GM12878 (cell line): ENCODE data around the gene BDKRB2. TPM values are rescaled to one million over a fixed set of nuclear protein-coding genes. Genes with fewer than 3 reads are reported as not detected.

Experiments used
- ATAC-seq: fragments of 200-7000 bp; cut with Tn5 transposase; 3 replicates; pipeline ENCODE4 v1.9.1; 2020; ENCODE audit warnings: mild to moderate bottlenecking, moderate library complexity
- BruUV-seq: library from RNA; stranded (reverse); fragments of 400-500 nt; replicated peaks from 2 replicates; lab custom pipeline; 2021; lab: Mats Ljungman, UMichigan
- CTCF ChIA-PET: fragments of 300-600 bp; sonication (Branson Sonifier 250); formaldehyde crosslinking; extraction: SDS; loops from one replicate; lab custom pipeline; 2021; ENCODE audit warnings: inconsistent platforms; lab: Yijun Ruan, JAX
- POLR2A ChIA-PET: fragments of 350-600 bp; formaldehyde crosslinking; extraction: SDS; loops from one replicate; lab custom pipeline; 2021; ENCODE audit warnings: inconsistent platforms; lab: Charles Lee
- RAD21 ChIA-PET: fragments of 300-600 bp; sonication (Branson Sonifier 250); formaldehyde crosslinking; loops from one replicate; lab custom pipeline; 2023; ENCODE audit warnings: antibody characterized with exemption; ENCODE audit not compliant: unreplicated experiment; lab: Charles Lee
- SMC1A ChIA-PET: fragments of 300-600 bp; sonication (Branson Sonifier 250); formaldehyde crosslinking; loops from one replicate; lab custom pipeline; 2023; ENCODE audit not compliant: unreplicated experiment, uncharacterized antibody; lab: Charles Lee
- DNase-seq: peaks from one replicate; pipeline ENCODE4 v3.0.0-alpha.2; 2011; ENCODE audit warnings: low read depth, low spot score
- FAIRE-seq: peaks from 3 replicates; lab custom pipeline; 2011; peaks lifted over from hg19 to GRCh38; lab: Jason Lieb, UNC
- H2AFZ ChIP-seq: 2 replicates; pipeline ENCODE4 v1.6.0; 2011; ENCODE audit warnings: low read depth, low read length, control low read depth; ENCODE audit not compliant: control insufficient read depth
- H3K27ac ChIP-seq: 2 replicates; pipeline ENCODE4 v1.5.1; 2011; ENCODE audit warnings: control low read depth; ENCODE audit not compliant: control insufficient read depth, insufficient read depth
- H3K27me3 ChIP-seq, 2 experiments: replicated peaks in 1 of 2; 2 replicates each; pipeline versions ENCODE4 v1.6.0 to v1.6.1; 2011; ENCODE audit warnings: low read length in 1 of 2; ENCODE audit not compliant: control insufficient read depth in 2 of 2, insufficient read depth in 2 of 2
- H3K36me3 ChIP-seq, 2 experiments: 2 replicates each; pipeline ENCODE4 v1.5.1; 2011; ENCODE audit warnings: low read length in 1 of 2; ENCODE audit not compliant: control insufficient read depth in 2 of 2, insufficient read depth in 2 of 2
- H3K4me1 ChIP-seq: 2 replicates; pipeline ENCODE4 v1.6.1; 2011; ENCODE audit warnings: mild to moderate bottlenecking, low read length, moderate library complexity, mixed read lengths; ENCODE audit not compliant: control insufficient read depth, insufficient read depth
- H3K4me2 ChIP-seq: 2 replicates; pipeline ENCODE4 v1.6.0; 2011; ENCODE audit warnings: control low read depth; ENCODE audit not compliant: control insufficient read depth, insufficient read depth
- H3K4me3 ChIP-seq: fragments of 200-600 bp; sonication (generic); 2 replicates; pipeline ENCODE4 v1.5.1; 2016
- H3K79me2 ChIP-seq: 2 replicates; pipeline ENCODE4 v1.6.0; 2011; ENCODE audit warnings: low read length; ENCODE audit not compliant: control insufficient read depth, insufficient read depth
- H3K9ac ChIP-seq: 2 replicates; pipeline ENCODE4 v1.8.0; 2011; ENCODE audit warnings: low read length, control low read depth, mixed read lengths; ENCODE audit not compliant: control insufficient read depth, insufficient read depth
- H3K9me3 ChIP-seq: replicated peaks from 3 replicates; pipeline ENCODE4 v1.5.1; 2011; ENCODE audit warnings: mild to moderate bottlenecking, low read length; ENCODE audit not compliant: control insufficient read depth, insufficient read depth
- H4K20me1 ChIP-seq: 2 replicates; pipeline ENCODE4 v1.6.0; 2011; ENCODE audit not compliant: control insufficient read depth, insufficient read depth
- CBX3 ChIP-seq: fragments of 200-600 bp; sonication (generic); IDR thresholded peaks from 2 replicates; pipeline ENCODE4 v1.6.1; 2016; ENCODE audit warnings: low read depth, borderline replicate concordance
- DPF2 ChIP-seq: fragments of 450-650 bp; IDR thresholded peaks from 2 replicates; pipeline ENCODE4 v1.6.1; 2017; ENCODE audit warnings: mild to moderate bottlenecking
- ETV6 ChIP-seq, 2 experiments: fragments of 450-650 bp in 1 of 2; IDR thresholded peaks in 1 of 2; conservative IDR thresholded peaks in 1 of 2; 2 replicates each; pipeline ENCODE4 v1.6.1; 2014; ENCODE audit warnings: antibody characterized with exemption in 1 of 2, borderline replicate concordance in 1 of 2, low read depth in 1 of 2, mild to moderate bottlenecking in 1 of 2, moderate library complexity in 1 of 2
- FOS ChIP-seq: IDR thresholded peaks from 3 replicates; pipeline ENCODE4 v1.6.1; 2011; ENCODE audit warnings: borderline replicate concordance; ENCODE audit not compliant: insufficient read length; ENCODE audit errors: extremely low read depth
- HCFC1 ChIP-seq: fragments of 150-350 bp; IDR thresholded peaks from 2 replicates; pipeline ENCODE4 v1.6.1; 2014; ENCODE audit warnings: low read length
- MTA2 ChIP-seq: fragments of 450-650 bp; IDR thresholded peaks from 2 replicates; pipeline ENCODE4 v1.6.1; 2016; ENCODE audit warnings: low read depth, mild to moderate bottlenecking, moderate library complexity
- SREBF1 ChIP-seq: IDR thresholded peaks from 2 replicates; pipeline ENCODE4 v1.6.1; 2012; ENCODE audit warnings: mild to moderate bottlenecking, low read length
- TAF1 ChIP-seq: IDR thresholded peaks from 2 replicates; pipeline ENCODE4 v1.6.1; 2011; ENCODE audit warnings: mild to moderate bottlenecking, low read depth, low read length, borderline replicate concordance
- TCF3 ChIP-seq: IDR thresholded peaks from 2 replicates; pipeline ENCODE4 v1.6.1; 2012; ENCODE audit warnings: low read depth, mild to moderate bottlenecking, low read length, borderline replicate concordance; ENCODE audit not compliant: insufficient read depth
- TCF7 ChIP-seq: IDR thresholded peaks from 2 replicates; pipeline ENCODE4 v1.6.1; 2014; ENCODE audit warnings: antibody characterized with exemption, borderline replicate concordance
- WGBS: methylation state at CpG from one replicate; pipeline ENCODE4 v1.1.6; 2016; ENCODE audit warnings: low lambda C conversion rate; ENCODE audit not compliant: insufficient replicate concordance, insufficient coverage; ENCODE audit errors: missing lambda C conversion rate; 5-methylcytosine and 5-hydroxymethylcytosine counted together
- in situ Hi-C: fragments of 300-500 bp; cut with MboI; formaldehyde crosslinking; loops from 9 replicates; pipeline ENCODE4 v1.14.3; 2018; ENCODE audit warnings: mixed read lengths
- intact Hi-C: fragments of 100-400 bp; cut with micrococcal nuclease; formaldehyde crosslinking; loops from one replicate; pipeline ENCODE4 v1.14.2; 2022; ENCODE audit not compliant: unreplicated experiment
- polyA plus RNA-seq, 11 experiments: library from polyadenylated mRNA; depleted of rRNA in 4 of 11; unstranded in 6 of 11; stranded (reverse) in 5 of 11; fragments of >200 nt; fragmentation: Nextera tagmentation in 4 of 11; fragmentation: Illumina TruSeq in 1 of 11; extraction: Ambion mirVana in 4 of 11; extraction: Trizol in 1 of 11; gene quantifications; 1 replicate in 1 of 11; 2 replicates in 10 of 11; pipeline versions ENCODE4 v1.2.1 to v1.2.3, GENCODE V29; 2011 to 2016; ENCODE audit warnings: inconsistent platforms in 2 of 11, missing spikeins in 2 of 11, low read depth in 1 of 11
- total RNA-seq, 4 experiments: library from RNA; depleted of rRNA in 3 of 4; stranded (reverse); fragments of >200 nt in 3 of 4; fragmentation: Illumina TruSeq in 1 of 4; extraction: Trizol in 1 of 4; gene quantifications; 2 replicates each; pipeline versions ENCODE4 v1.2.1 to v1.2.3, GENCODE V29; 2013 to 2021
- TF ChIP-seq, protein P1 (sequence below): fragments of 450-650 bp; IDR thresholded peaks from 2 replicates; pipeline ENCODE4 v1.6.1; 2017; ENCODE audit warnings: mild to moderate bottlenecking, moderate library complexity
- TF ChIP-seq, protein P2 (sequence below): IDR thresholded peaks from 2 replicates; pipeline ENCODE4 v1.6.1; 2012; ENCODE audit warnings: mild to moderate bottlenecking, low read depth, low read length

BDKRB2 gene
- total and polyA plus RNA-seq, 10 of the 15 experiments (the other 5 are each of a cell fraction or from before 2014, with no cell fraction given): 0.08 TPM; not detected in 9

GRCh38 chr14:96184737-96185136 lies 19.9 kb upstream of the BDKRB2 start:
- intact Hi-C loops (no loop called here), in situ Hi-C loops (no loop called here)
- no peak overlapping the region for H3K4me2 ChIP-seq
- no peaks in the 10 kb centered on the region; the same call in 2 of the 3 replicates for H3K9me3 ChIP-seq
- H3K36me3 ChIP-seq: no peaks in the 10 kb centered on the region
- H3K4me3 ChIP-seq: no peak overlapping the region
- ChIA-PET POLR2A (no interaction called here), SMC1A (no interaction called here), RAD21 (no interaction called here), CTCF (no interaction called here)
- H3K79me2 ChIP-seq: no peaks in the 10 kb centered on the region
- no peak for DNase-seq
- 47% methylated on average over 9 of the region's 9 CpGs for WGBS
- FAIRE-seq: no peak
- no peak overlapping the region for H2AFZ ChIP-seq
- no peak overlapping the region for H3K27ac ChIP-seq
- no peak for ATAC-seq
- no peak for TF ChIP-seq HCFC1
- TF ChIP-seq, protein P1, sequence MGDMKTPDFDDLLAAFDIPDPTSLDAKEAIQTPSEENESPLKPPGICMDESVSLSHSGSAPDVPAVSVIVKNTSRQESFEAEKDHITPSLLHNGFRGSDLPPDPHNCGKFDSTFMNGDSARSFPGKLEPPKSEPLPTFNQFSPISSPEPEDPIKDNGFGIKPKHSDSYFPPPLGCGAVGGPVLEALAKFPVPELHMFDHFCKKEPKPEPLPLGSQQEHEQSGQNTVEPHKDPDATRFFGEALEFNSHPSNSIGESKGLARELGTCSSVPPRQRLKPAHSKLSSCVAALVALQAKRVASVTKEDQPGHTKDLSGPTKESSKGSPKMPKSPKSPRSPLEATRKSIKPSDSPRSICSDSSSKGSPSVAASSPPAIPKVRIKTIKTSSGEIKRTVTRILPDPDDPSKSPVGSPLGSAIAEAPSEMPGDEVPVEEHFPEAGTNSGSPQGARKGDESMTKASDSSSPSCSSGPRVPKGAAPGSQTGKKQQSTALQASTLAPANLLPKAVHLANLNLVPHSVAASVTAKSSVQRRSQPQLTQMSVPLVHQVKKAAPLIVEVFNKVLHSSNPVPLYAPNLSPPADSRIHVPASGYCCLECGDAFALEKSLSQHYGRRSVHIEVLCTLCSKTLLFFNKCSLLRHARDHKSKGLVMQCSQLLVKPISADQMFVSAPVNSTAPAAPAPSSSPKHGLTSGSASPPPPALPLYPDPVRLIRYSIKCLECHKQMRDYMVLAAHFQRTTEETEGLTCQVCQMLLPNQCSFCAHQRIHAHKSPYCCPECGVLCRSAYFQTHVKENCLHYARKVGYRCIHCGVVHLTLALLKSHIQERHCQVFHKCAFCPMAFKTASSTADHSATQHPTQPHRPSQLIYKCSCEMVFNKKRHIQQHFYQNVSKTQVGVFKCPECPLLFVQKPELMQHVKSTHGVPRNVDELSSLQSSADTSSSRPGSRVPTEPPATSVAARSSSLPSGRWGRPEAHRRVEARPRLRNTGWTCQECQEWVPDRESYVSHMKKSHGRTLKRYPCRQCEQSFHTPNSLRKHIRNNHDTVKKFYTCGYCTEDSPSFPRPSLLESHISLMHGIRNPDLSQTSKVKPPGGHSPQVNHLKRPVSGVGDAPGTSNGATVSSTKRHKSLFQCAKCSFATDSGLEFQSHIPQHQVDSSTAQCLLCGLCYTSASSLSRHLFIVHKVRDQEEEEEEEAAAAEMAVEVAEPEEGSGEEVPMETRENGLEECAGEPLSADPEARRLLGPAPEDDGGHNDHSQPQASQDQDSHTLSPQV: no peak
- TF ChIP-seq CBX3: no peak
- no peak for TF ChIP-seq ETV6 (conservative IDR thresholded peaks at IDR 0.05 in 1 of 2, IDR thresholded peaks at IDR 0.05 in 1 of 2; ENCODE audit: borderline replicate concordance in 1 of 2, low read depth in 1 of 2)
- TF ChIP-seq TCF3: no peak
- TF ChIP-seq TCF7: no peak
- TF ChIP-seq TAF1: no peak
- TF ChIP-seq MTA2: no peak
- TF ChIP-seq, protein P2, sequence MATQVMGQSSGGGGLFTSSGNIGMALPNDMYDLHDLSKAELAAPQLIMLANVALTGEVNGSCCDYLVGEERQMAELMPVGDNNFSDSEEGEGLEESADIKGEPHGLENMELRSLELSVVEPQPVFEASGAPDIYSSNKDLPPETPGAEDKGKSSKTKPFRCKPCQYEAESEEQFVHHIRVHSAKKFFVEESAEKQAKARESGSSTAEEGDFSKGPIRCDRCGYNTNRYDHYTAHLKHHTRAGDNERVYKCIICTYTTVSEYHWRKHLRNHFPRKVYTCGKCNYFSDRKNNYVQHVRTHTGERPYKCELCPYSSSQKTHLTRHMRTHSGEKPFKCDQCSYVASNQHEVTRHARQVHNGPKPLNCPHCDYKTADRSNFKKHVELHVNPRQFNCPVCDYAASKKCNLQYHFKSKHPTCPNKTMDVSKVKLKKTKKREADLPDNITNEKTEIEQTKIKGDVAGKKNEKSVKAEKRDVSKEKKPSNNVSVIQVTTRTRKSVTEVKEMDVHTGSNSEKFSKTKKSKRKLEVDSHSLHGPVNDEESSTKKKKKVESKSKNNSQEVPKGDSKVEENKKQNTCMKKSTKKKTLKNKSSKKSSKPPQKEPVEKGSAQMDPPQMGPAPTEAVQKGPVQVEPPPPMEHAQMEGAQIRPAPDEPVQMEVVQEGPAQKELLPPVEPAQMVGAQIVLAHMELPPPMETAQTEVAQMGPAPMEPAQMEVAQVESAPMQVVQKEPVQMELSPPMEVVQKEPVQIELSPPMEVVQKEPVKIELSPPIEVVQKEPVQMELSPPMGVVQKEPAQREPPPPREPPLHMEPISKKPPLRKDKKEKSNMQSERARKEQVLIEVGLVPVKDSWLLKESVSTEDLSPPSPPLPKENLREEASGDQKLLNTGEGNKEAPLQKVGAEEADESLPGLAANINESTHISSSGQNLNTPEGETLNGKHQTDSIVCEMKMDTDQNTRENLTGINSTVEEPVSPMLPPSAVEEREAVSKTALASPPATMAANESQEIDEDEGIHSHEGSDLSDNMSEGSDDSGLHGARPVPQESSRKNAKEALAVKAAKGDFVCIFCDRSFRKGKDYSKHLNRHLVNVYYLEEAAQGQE: no peak
- no peak for TF ChIP-seq FOS
- TF ChIP-seq SREBF1: no peak
- TF ChIP-seq DPF2: no peak
- H4K20me1 ChIP-seq: no peaks in the 10 kb centered on the region
- H3K27me3 ChIP-seq: no peaks in the 10 kb centered on the region
- no peak overlapping the region for H3K9ac ChIP-seq
- BruUV-seq: no TSS peak
- H3K4me1 ChIP-seq: no peaks in the 10 kb centered on the region
